NB4 (cell line): ENCODE data around the gene TCOF1.

Source experiments
- CTCF ChIP-seq: IDR thresholded peaks from one replicate; pipeline ENCODE4 v1.5.1; 2012; ENCODE audit warnings: low read depth, low read length
- MYC ChIP-seq: IDR thresholded peaks from 2 replicates; pipeline ENCODE4 v1.6.1; 2011; ENCODE audit warnings: low read depth, low read length
- POLR2A ChIP-seq: IDR thresholded peaks from 2 replicates; pipeline ENCODE4 v1.6.1; 2011; ENCODE audit warnings: mild to moderate bottlenecking; ENCODE audit not compliant: insufficient read length; ENCODE audit errors: extremely low read depth
- TF ChIP-seq, protein P1 (sequence below): IDR thresholded peaks from 2 replicates; pipeline ENCODE4 v1.6.1; 2011; ENCODE audit warnings: low read depth, low read length

GRCh38 chr5:150316320-150316719, 41.2 kb upstream of the TCOF1 start:
- TF ChIP-seq CTCF (no peak), MYC (no peak), POLR2A (no peak)
- TF ChIP-seq, protein P1, sequence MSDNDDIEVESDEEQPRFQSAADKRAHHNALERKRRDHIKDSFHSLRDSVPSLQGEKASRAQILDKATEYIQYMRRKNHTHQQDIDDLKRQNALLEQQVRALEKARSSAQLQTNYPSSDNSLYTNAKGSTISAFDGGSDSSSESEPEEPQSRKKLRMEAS, result no peak
